Vagina (tissue), 2 donors: ENCODE measurements around the gene ASB5. TPM values are rescaled to one million over a fixed set of nuclear protein-coding genes. Genes with fewer than 3 reads are reported as not detected.

ENCODE experiments used
- DNase-seq, 2 donors: peaks; one replicate each; pipeline ENCODE4 v3.0.0-alpha.2; 2017; ENCODE audit errors: extremely low spot score in 2 of 2
- H3K27ac ChIP-seq: fragments of 200-600 bp; sonication (generic); one replicate; pipeline ENCODE4 v1.5.1; 2019
- H3K27me3 ChIP-seq: fragments of 200-600 bp; sonication (generic); one replicate; pipeline ENCODE4 v1.5.1; 2019
- H3K36me3 ChIP-seq, 2 donors: fragments of 200-600 bp; sonication (generic); one replicate each; pipeline ENCODE4 v1.5.1; 2017 to 2019
- H3K4me1 ChIP-seq: fragments of 200-600 bp; sonication (generic); one replicate; pipeline ENCODE4 v1.5.1; 2019
- H3K4me3 ChIP-seq, 2 donors: fragments of 200-600 bp; sonication (generic); 1 replicate in 1 of 2; 2 replicates in 1 of 2; pipeline ENCODE4 v1.5.1; 2016 to 2019
- H3K9me3 ChIP-seq: fragments of 200-600 bp; sonication (generic); one replicate; pipeline ENCODE4 v1.5.1; 2019
- POLR2A ChIP-seq, 2 donors: fragments of 450-650 bp; IDR thresholded peaks; one replicate each; pipeline ENCODE4 v1.6.1; 2017; ENCODE audit warnings: antibody characterized with exemption in 2 of 2, mild to moderate bottlenecking in 2 of 2, moderate library complexity in 2 of 2
- POLR2AphosphoS5 ChIP-seq, 2 donors: sonication (generic); formaldehyde crosslinking; IDR thresholded peaks; one replicate each; pipeline ENCODE4 v1.9.0; 2017; ENCODE audit warnings: antibody characterized with exemption in 2 of 2, mild to moderate bottlenecking in 2 of 2, low read depth in 1 of 2; ENCODE audit not compliant: insufficient read depth in 1 of 2
- intact Hi-C: fragments of 100-400 bp; cut with DNase I; formaldehyde crosslinking; loops from one replicate; pipeline ENCODE4 v1.15.1; 2023
- total RNA-seq: library from RNA; depleted of rRNA; stranded (reverse); fragments of >200 nt; gene quantifications from one replicate; pipeline ENCODE4 v1.2.3, GENCODE V29; 2016
- TF ChIP-seq, protein P1 (sequence below), 3 experiments: fragments of 450-650 bp in 2 of 3; fragments of 200-600 bp in 1 of 3; sonication (generic) in 1 of 3; IDR thresholded peaks; one replicate each; pipeline ENCODE4 v1.5.1; 2017 to 2019; ENCODE audit warnings: antibody characterized with exemption in 3 of 3, mild to moderate bottlenecking in 2 of 3, moderate library complexity in 2 of 3

ASB5 gene
- total RNA-seq, 1 donor from 2014 or later = 5.9 TPM

DNA sequence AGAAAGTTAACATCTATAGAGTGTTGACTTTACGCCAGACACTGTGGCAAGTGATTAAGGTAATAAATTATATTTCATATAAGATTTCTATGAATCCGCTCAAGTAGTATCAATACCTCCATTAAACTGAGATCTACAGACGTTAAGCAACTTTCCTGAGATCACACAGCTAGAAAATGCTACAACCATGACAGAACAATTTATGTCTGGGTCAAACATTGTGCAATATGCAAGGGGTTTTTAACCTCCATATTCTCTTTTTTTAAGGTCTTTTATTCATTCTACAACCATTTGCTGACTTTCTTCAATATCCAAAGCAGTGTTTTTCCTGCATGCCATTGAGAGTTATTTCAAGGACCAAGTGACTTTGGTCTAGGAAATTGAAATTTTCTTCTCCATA is 10.9 kb downstream of the ASB5 start:
- H3K4me3 ChIP-seq = no peak overlapping the region
- intact Hi-C loops = no loop called here
- no peak overlapping the region for H3K27ac ChIP-seq
- no peak for DNase-seq
- TF ChIP-seq, protein P1, sequence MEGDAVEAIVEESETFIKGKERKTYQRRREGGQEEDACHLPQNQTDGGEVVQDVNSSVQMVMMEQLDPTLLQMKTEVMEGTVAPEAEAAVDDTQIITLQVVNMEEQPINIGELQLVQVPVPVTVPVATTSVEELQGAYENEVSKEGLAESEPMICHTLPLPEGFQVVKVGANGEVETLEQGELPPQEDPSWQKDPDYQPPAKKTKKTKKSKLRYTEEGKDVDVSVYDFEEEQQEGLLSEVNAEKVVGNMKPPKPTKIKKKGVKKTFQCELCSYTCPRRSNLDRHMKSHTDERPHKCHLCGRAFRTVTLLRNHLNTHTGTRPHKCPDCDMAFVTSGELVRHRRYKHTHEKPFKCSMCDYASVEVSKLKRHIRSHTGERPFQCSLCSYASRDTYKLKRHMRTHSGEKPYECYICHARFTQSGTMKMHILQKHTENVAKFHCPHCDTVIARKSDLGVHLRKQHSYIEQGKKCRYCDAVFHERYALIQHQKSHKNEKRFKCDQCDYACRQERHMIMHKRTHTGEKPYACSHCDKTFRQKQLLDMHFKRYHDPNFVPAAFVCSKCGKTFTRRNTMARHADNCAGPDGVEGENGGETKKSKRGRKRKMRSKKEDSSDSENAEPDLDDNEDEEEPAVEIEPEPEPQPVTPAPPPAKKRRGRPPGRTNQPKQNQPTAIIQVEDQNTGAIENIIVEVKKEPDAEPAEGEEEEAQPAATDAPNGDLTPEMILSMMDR (IDR thresholded peaks at IDR 0.05) = no peak
- no peak for TF ChIP-seq POLR2A (IDR thresholded peaks at IDR 0.05)
- no peak for TF ChIP-seq POLR2AphosphoS5 (IDR thresholded peaks at IDR 0.05; ENCODE audit: insufficient read depth in 1 of 2, low read depth in 1 of 2)
- no peaks in the 10 kb centered on the region for H3K27me3 ChIP-seq
- H3K4me1 ChIP-seq = no peaks in the 10 kb centered on the region
- no peaks in the 10 kb centered on the region for H3K9me3 ChIP-seq
- no peaks in the 10 kb centered on the region for H3K36me3 ChIP-seq

DNA sequence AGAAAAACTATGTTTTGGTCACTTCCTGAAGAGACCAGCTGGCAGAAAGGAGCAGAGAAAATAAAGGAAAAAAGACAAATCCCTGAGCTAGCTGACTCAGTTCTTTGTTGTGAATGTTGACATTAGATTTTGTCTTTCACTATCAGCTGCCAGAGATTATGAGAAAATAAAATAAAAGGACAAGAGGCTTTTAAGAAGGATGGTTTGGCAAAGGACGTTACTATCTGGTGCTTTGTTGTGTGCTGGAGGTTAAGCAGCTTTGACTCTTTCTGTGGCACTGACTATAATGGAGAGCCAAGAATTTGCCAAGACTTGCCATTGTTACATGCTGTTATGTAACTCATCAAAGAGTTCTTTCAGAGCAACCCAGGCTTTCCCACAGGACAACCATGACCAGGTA is 12.1 kb downstream of the ASB5 start:
- no peaks in the 10 kb centered on the region for H3K27me3 ChIP-seq
- no peaks in the 10 kb centered on the region for H3K36me3 ChIP-seq
- intact Hi-C loops = no loop called here
- TF ChIP-seq POLR2AphosphoS5 (IDR thresholded peaks at IDR 0.05; ENCODE audit: insufficient read depth in 1 of 2, low read depth in 1 of 2) (no peak), POLR2A (IDR thresholded peaks at IDR 0.05) (no peak)
- TF ChIP-seq, protein P1 (IDR thresholded peaks at IDR 0.05) = no peak
- no peak overlapping the region for H3K4me3 ChIP-seq
- no peaks in the 10 kb centered on the region for H3K9me3 ChIP-seq
- no peaks in the 10 kb centered on the region for H3K4me1 ChIP-seq
- no peak overlapping the region for H3K27ac ChIP-seq
- DNase-seq = no peak

DNA sequence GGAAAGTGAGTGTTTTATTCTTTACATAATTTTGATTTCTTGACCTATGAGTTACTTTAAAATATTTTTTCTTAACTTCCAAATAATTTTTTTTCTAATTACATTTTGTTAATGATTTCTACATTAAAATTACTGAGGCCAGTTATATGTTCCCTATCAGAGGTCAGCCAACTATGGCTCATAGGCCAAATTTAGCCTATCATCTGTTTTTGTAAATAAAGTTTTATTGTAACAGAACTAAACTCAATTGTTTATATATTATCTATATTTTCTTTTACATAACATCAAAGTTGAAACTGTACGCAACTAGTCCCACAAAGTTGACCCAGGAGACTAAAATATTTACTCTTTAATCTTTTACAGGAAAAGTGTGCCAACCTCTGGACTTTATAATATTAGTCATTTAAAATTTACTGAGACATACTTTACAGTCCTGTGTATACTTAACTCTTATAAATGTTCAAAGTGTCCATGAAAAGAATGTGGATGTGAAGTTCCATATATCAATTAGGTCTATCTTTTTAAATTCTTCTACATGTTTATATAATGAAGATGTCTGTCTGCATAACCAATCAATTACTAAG is 26.2 kb downstream of the ASB5 start:
- Histone ChIP-seq H3K27ac (no peak overlapping the region), H3K4me1 (no peaks in the 10 kb centered on the region), H3K9me3 (no peaks in the 10 kb centered on the region), H3K36me3 (no peaks in the 10 kb centered on the region), H3K27me3 (no peaks in the 10 kb centered on the region), H3K4me3 (no peak overlapping the region)
- intact Hi-C loops = no loop called here
- TF ChIP-seq POLR2AphosphoS5 (IDR thresholded peaks at IDR 0.05; ENCODE audit: insufficient read depth in 1 of 2, low read depth in 1 of 2) (no peak), POLR2A (IDR thresholded peaks at IDR 0.05) (no peak)
- TF ChIP-seq, protein P1 (IDR thresholded peaks at IDR 0.05) = no peak
- no peak for DNase-seq

DNA sequence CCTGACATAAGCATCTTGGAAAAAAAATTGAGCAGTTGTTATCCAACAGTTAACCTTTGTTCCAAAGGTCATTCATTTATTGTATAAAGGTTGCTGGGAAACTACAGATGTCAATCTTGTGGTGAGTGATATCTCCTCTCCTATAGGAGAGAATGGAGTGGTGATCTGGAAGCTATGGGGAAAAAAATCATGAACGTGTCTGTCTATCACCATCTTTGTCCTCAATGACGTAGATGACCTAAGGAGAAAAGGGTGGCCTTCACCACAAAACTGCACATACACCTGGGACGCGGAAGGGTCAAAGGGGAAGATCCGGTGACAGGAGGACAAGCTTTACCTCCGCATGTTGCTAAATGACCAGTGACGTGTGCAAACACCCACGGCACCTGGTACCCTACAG is 27.3 kb downstream of the ASB5 start:
- no peak for DNase-seq
- intact Hi-C loops = no loop called here
- Histone ChIP-seq H3K9me3 (no peaks in the 10 kb centered on the region), H3K4me1 (no peaks in the 10 kb centered on the region), H3K4me3 (no peak overlapping the region), H3K27ac (no peak overlapping the region), H3K27me3 (no peaks in the 10 kb centered on the region), H3K36me3 (no peaks in the 10 kb centered on the region)
- TF ChIP-seq POLR2A (IDR thresholded peaks at IDR 0.05) = no peak
- TF ChIP-seq, protein P1 (IDR thresholded peaks at IDR 0.05) = no peak
- no peak for TF ChIP-seq POLR2AphosphoS5 (IDR thresholded peaks at IDR 0.05; ENCODE audit: insufficient read depth in 1 of 2, low read depth in 1 of 2)

DNA sequence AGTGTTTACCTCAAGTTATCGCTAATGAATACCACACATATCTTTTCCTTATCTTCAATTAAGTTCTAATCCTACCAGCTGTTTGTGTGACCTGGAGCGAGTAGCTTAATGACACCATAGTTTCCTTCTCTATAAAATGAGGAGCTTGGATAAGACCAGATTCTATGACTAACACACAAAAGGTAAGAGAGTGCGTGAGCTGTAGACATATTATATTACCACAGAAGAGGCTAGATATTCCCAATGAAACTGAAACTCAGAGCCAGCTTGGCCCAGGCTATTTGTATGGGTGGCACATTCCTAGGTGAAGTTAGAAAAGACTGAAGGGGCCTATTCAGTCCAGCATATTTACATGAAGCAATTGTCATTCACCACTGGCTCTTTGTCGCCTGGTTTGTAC is 30.2 kb downstream of the ASB5 start:
- Histone ChIP-seq H3K4me1 (no peaks in the 10 kb centered on the region), H3K27me3 (no peaks in the 10 kb centered on the region), H3K27ac (peak overlapping the region; percentile 39), H3K9me3 (no peaks in the 10 kb centered on the region), H3K4me3 (no peak overlapping the region), H3K36me3 (no peaks in the 10 kb centered on the region)
- TF ChIP-seq POLR2AphosphoS5 (IDR thresholded peaks at IDR 0.05; ENCODE audit: insufficient read depth in 1 of 2, low read depth in 1 of 2) = no peak
- TF ChIP-seq, protein P1 (IDR thresholded peaks at IDR 0.05) = no peak
- TF ChIP-seq POLR2A (IDR thresholded peaks at IDR 0.05) = no peak
- no peak for DNase-seq
- intact Hi-C loops = no loop called here
